ENCODE results near the gene PACSIN2.

GRCh38 chr22:42891008-42891407 lies 123.9 kb downstream of the PACSIN2 start:
- no peak for TF ChIP-seq EZH2 (IDR thresholded peaks at IDR 0.05; ENCODE audit: low read depth)
- no peak for TF ChIP-seq CTCF (conservative IDR thresholded peaks at IDR 0.05)
